GM12873 (cell line): ENCODE data around the gene DMRTA2.

ENCODE experiments used
- CTCF ChIP-seq: IDR thresholded peaks from 2 replicates; pipeline ENCODE4 v1.5.1; 2012; ENCODE audit warnings: low read depth, mild to moderate bottlenecking, moderate library complexity, low read length, control low read depth; ENCODE audit not compliant: insufficient read depth; ENCODE audit errors: missing control alignments

DMRTA2 gene

GRCh38 chr1:50423670-50424000 lies 392 bp upstream of the DMRTA2 start:
- TF ChIP-seq CTCF, result no peak

- TF ChIP-seq CTCF, result no peak
Observed at GRCh38 chr1:50422675-50422945, 633 bp downstream of the DMRTA2 start.

- TF ChIP-seq CTCF, result no peak
Observed at GRCh38 chr1:50421768-50422674, 1.2 kb downstream of the DMRTA2 start.

- no peak for TF ChIP-seq CTCF
Observed at GRCh38 chr1:50421366-50421748, 1.9 kb downstream of the DMRTA2 start.

- no peak for TF ChIP-seq CTCF
Observed at GRCh38 chr1:50420689-50421365, 2.4 kb downstream of the DMRTA2 start.

- no peak for TF ChIP-seq CTCF
Observed at GRCh38 chr1:50419907-50420677, 3.2 kb downstream of the DMRTA2 start.
